ENCODE results near the gene ATG4B.

The ATG4B gene

DNA sequence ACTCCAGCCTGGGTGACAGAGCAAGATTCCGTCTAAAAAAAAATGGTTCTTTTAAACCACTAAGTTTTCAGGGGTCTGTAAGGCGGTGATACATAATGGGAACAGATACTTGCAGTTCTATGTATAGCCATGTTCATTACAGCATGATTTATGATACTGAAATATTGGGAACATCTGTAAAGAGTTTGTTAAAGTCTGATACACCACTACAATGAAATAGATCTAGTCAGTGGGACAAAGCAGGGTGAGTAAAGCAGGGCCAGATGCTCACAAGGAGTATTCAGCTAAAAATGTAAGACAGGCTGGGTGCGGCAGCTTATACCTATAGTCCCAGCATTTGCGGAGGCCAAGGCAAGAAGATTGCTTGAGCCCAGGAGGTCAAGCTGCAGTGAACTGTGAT, 58.2 kb downstream of the ATG4B start:
- no peak for DNase-seq

DNA sequence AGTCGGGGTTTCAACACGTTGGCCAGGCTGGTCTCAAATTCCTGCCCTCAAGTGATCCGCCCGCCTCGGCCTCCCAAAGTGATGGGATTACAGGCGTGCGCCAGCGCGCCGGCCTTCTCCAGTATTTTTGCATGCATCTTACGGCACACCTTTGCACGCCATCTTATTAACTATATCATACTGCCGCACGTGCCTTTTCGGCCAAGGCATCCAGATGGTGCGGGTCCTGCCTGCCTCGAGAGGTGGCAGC, 63.6 kb downstream of the ATG4B start:
- DNase-seq: no peak

DNA sequence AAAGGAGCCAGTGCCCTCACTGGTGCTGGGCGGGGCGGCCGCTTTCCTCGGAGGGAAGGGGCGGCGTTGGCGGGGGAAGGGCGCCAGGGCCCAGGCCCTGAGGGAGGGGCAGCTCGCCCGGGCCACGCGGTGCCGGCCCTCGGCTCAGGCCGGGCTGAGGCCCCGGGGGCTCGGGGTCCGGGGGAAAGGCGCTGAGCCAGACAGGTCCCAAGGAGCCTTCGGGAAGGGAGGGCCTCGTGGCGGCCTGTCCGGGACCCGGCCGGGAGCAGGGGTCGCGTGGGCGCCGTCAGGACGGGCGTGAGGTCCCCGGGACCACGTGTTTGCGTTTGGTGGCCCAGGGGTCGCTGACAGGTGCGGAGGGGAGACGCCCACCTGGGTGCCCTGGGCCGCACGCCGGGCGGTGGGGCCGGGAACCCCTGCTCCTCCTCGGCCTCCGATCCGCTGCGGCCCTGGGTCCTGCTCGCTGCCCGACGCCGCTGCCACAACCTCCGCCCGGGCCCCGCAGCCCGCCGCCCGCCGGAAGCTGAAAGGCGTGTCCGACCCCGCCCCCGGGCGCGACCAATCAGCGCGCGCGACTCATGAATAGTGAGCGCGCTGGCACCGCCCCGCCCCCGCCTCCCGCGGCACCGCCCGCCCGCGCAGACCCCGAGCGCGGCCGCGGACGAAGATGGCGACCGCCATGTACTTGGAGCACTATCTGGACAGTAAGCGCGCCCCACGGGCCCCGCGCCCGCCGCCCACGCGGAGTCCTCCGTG, 64.1 kb downstream of the ATG4B start, which contains the start of gene ING5:
Gene ING5, plus strand, starts transcription at position 641 of the 756 bp plus-strand sequence. Its CDS starts 27 bp downstream, at position 668.
- DNase-seq: peak; percentile 49

DNA sequence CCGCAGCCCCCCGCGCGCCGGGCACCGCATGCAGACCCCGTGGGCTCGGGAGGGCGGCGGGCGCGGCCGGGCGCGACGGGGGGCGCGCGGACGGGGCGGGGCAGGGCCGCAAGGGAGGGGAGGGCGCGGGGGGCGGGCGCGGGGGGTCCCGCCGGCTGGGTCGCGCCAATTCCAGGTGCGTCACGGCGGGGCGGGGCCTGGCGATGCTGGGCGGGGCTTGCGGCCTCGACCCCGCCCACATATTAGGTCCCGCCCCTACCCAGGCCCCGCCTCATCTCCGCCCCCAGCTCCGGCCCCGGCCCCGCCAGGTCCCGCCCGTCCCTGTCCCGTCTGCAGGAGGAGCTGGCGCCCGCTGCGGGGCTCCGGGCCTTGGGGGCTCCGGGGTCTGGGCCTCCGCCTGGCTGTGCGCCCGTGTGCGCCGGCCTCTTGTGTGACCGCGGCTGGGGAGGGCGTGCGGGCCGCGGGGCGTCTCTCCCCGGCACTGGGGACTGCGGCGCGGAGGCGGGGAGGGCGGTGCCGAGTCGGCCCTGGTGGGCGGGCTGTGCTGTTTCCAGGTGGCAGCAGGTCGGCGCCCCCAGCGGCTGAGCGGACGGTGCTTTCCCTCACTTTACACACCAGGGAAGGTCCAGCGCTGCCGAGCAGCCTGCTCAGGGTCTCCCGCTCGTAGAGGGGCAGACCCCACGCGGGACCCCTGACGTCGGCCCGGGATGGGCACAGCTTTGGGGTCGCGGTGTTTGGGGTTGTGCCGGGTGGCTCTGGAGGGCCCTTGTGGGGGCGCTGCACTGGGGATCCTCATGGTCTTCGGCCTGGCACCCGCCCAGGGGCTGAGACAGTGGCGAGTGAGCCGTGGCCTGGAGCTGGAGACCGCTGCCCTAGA, 64.9 kb downstream of the ATG4B start:
- DNase-seq: peak; percentile 11

DNA sequence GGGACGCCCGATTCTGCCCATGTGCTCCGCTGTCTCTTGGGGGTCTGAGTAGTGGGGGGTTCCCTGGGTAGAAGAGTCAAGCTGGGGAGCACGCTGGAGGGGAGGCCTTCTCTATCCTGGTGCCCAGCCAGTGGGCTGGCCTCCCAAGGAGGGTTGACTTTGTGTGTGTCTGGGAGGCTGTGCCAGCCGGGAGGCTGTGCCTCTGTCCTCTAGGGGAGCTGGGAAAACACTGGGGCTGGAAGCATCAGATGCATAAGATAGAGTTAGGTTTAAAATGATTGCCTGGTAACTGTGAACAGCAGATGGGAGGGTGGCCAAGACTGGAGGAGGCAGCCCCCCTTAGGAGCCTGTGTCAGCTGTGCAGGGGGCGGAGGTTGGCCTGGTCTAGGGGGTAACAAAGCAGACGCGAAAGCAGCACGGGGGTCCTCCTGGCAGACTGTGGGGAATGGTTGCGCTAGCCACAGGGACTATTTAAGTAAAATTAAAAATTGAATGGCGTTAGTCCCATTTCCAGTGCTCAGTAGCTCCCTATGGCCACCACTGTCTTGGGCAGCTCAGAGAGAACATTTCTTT, 65.6 kb downstream of the ATG4B start:
- no peak for DNase-seq

DNA sequence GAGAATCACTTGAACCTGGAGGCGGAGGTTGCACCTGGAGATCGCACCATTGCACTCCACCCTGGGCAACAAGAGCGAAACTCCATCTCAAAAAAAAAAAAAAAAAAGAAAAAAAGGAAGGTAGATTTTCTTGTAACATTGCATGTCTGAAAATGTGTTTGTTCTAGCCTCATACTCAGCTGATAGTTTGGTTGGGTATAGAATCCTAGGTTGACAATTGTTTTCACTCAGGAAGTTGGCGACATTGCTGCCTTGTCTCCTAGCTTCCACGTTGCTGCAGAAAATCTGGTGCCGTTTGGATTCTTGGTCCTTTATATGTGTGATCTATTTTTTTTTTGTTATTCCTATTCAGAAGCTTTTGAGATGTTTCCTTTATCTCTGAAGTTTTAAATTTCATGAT, 69.0 kb downstream of the ATG4B start:
- DNase-seq: no peak

DNA sequence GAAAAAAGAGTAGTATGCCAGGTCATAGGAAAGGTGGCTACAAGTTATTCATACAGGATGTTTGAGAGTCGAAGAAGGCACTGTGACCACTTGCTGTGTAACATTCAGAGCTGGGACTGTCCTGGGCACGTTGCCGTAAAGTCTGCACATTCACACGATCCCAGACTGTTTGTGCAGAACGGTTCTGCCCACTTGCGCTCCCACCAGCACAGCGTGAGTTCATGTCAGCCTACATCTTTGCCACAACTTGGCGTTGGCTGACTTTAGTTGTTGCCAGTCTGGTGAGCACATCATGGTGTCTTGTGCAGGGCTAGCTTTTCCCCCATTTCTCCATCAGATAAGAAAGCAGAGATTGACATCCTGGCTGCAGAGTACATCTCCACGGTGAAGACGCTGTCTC, 71.4 kb downstream of the ATG4B start:
- no peak for DNase-seq

DNA sequence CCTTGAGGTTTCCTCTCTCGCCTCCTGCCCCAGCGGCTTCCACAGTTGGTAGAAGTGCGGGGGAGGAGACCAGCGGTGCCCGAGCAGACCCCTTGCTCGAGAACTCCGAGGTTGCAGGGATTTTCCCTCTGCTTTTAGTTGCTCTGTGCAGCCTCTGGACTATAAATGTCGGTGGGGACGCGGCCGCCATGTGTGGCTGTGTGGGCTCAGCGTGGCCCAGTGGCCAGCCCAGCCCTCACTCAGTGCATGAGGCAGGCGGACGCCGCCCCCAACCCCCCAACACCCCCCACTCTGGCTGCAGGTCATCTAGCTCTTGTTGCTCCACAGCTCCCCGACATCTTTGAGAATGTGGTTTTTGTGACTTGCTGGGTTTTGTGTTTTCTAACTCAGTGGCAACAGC, 81.6 kb downstream of the ATG4B start:
- no peak for DNase-seq

DNA sequence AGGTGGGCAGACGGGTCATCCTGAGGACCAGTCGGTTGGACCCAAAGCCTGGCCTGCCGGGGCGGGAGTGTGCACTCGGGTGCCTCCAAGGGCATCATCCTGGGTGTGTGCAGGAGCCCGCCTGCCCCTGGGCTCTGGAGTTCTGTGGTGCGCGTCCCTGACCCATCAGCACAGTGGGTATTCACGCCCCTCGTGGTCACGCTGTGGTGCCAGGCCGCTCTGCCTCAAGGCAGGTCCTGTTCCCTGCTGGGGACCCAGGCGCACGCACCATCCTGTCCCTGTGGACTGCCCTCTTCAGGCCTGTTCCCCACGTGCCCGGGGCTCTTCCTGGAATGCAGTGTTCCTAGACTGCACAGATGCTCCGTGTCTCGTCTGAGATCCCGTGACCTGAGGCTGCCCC, 82.6 kb downstream of the ATG4B start:
- no peak for DNase-seq

DNA sequence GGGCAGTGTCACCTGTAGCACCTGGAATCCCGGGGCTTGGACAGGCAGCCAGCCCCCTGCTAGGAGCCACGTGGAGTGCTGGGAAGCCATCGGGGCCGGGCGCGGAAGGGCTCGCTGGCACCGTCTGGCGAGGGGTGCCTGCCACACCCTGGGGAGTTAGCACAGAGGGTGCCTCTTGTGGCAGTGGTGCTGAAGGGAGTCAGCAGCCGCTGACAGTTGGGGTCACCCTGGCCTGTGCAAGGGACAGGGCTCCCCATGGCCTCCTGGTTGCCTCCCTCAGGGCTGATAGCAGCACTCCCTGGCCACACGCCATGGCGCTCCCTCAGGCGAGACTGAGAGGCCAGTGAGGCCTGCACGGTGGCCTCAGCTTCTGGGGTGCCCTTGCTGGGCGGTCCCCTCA, 83.1 kb downstream of the ATG4B start:
- no peak for DNase-seq

DNA sequence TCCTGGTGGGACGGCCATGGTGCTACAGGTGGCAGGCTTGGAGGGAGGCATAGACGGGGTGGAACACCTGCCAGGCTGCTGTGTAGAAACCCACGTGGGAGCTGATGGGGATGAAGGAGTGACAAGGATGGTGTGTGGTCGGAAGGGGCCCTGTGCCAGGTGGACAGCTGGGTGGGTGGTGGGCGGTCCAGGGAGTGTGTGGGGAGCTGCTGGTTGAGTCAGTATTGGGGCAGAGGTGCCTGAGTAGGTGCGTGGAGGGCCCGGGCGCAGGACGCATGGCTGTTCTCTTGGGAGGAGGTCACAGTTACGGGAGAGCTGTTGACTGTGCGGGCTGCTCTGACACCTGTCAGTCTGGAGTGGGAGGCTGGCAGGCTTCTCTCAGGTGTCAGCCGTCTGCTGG, 84.4 kb downstream of the ATG4B start:
- DNase-seq: no peak

DNA sequence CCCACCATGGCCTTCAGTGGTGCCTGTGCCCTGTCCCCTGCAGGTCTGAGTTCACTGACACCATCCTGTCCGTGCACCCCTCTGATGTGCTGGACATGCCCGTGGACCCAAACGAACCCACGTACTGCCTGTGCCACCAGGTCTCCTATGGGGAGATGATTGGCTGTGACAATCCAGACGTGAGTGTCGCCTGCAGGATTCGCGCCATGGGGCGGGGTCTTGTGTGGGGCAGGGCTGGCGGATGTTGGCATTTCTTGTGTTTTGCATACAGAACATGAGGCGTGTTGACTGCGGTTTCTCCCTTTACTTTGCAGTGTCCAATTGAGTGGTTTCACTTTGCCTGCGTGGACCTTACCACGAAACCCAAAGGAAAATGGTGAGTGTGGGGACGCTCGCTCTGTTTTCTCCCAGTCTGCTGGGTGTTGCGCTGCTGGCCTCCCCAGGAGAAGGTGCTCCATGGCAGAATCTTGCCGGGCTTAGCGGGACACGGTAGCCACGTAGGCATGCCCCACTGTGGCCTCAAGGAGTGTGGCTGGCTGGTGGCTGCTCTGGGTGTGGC, 85.5 kb downstream of the ATG4B start:
- DNase-seq: no peak
